Measurements from ENCODE around the gene GTSE1.

Gene GTSE1

GRCh38 chr22:46376111-46376510, 79.4 kb downstream of the GTSE1 start:
- no peak for TF ChIP-seq CTCF (IDR thresholded peaks at IDR 0.05; ENCODE audit: insufficient read depth, low read depth, low read length, missing control alignments)
- no peak overlapping the region for H3K4me3 ChIP-seq (ENCODE audit: low read length)
- no peak for DNase-seq (ENCODE audit: low read depth)

- no peak for TF ChIP-seq CTCF (IDR thresholded peaks at IDR 0.05; ENCODE audit: insufficient read depth, low read depth, low read length, missing control alignments)
- H3K4me3 ChIP-seq (ENCODE audit: low read length) = no peak overlapping the region
- DNase-seq (ENCODE audit: low read depth) = no peak
Measured at GRCh38 chr22:46376908-46377524, 80.3 kb downstream of the GTSE1 start.

GRCh38 chr22:46377525-46378425, 81.1 kb downstream of the GTSE1 start:
- no peak for TF ChIP-seq CTCF (IDR thresholded peaks at IDR 0.05; ENCODE audit: insufficient read depth, low read depth, low read length, missing control alignments)
- DNase-seq (ENCODE audit: low read depth) = peak; percentile 47
- no peak overlapping the region for H3K4me3 ChIP-seq (ENCODE audit: low read length)

GRCh38 chr22:46378426-46379065, 81.9 kb downstream of the GTSE1 start:
- DNase-seq (ENCODE audit: low read depth) = no peak
- no peak overlapping the region for H3K4me3 ChIP-seq (ENCODE audit: low read length)
- TF ChIP-seq CTCF (IDR thresholded peaks at IDR 0.05; ENCODE audit: insufficient read depth, low read depth, low read length, missing control alignments) = no peak

- TF ChIP-seq CTCF (IDR thresholded peaks at IDR 0.05; ENCODE audit: insufficient read depth, low read depth, low read length, missing control alignments) = no peak
- no peak for DNase-seq (ENCODE audit: low read depth)
- H3K4me3 ChIP-seq (ENCODE audit: low read length) = no peak overlapping the region
Measured at GRCh38 chr22:46379066-46379930, 82.6 kb downstream of the GTSE1 start.

GRCh38 chr22:46380069-46380468, 83.4 kb downstream of the GTSE1 start:
- no peak overlapping the region for H3K4me3 ChIP-seq (ENCODE audit: low read length)
- TF ChIP-seq CTCF (IDR thresholded peaks at IDR 0.05; ENCODE audit: insufficient read depth, low read depth, low read length, missing control alignments) = no peak
- no peak for DNase-seq (ENCODE audit: low read depth)

Measured in epithelial cell of esophagus (primary cell).